PC-9 (cell line): Measurements from ENCODE around the gene SLC43A1.

Experiments used
- CTCF ChIP-seq: fragments of 200-600 bp; sonication (generic); conservative IDR thresholded peaks from 2 replicates; pipeline ENCODE4 v1.6.1; 2017; ENCODE audit warnings: mixed run types, antibody characterized with exemption, mild to moderate bottlenecking, moderate library complexity
- EZH2 ChIP-seq: fragments of 200-600 bp; sonication (generic); IDR thresholded peaks from 2 replicates; pipeline ENCODE4 v1.8.0; 2017; ENCODE audit warnings: antibody characterized with exemption, low read depth

DNA sequence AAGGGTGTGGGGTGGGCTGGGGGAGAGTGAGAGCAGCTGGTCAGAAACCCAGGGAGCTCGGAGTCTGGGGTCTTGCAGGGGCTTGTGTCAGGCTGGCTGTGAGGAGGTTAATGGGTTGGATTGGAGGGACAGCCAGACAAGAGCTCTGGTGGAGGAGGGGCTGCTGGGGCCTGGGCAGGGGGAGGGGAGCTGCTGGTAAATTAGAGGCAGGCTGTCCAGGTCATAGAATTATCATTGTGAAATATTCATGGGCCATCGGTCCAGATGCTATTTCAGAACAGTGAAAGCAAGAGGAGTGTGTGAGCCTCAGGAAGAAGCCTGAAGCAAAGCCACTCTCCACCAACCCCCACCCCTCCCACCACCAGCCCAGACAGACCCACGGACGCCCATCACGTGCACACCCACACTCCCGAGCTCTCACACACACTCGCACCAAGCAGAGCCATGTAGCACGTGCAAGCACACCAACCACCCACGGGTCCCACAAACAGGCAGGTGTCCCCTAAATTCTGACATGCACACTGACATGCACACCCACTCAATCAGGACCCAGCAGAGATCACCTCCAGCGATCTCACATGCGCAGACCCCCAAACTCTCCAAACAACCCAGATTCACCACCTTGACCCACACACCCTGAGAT lies 36.4 kb downstream of the SLC43A1 start:
- TF ChIP-seq CTCF (no peak), EZH2 (no peak)
